GM18502 (cell line): ENCODE measurements around the gene DRICH1.
"Not testable (repeated sequence)": the region's sequence is repeated elsewhere in the genome, so short reads cannot be mapped to it uniquely, and the experiment has no call there.

Source experiments
- ATAC-seq: cut with Tn5 transposase; IDR thresholded peaks from one replicate; pipeline ENCODE4 v1.9.1; 2021; ENCODE audit warnings: mild to moderate bottlenecking; ENCODE audit not compliant: unreplicated experiment, poor library complexity

DRICH1 gene

DNA sequence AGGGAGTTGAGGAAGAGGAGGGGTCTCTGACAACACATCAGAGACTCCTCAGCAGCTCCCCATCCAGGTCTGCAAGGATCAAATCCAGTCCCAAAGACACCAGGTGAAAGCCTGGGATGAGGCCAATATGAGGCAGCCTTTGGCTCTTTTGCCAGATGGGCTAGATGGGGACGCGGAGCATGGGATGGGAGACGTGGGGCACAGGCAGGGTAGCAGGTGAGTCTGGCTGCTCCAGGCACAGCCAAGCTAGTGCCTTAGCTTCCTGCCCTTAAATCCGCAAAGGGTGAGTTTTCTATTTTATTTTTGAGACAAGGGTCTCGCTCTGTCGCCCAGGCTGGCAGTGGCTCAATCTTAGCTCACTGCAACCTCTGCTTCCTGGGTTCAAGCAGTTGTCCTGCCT is 19.6 kb upstream of the DRICH1 start:
- ATAC-seq = no peak

GRCh38 chr22:23649071-23649501 is 17.0 kb upstream of the DRICH1 start:
- no peak for ATAC-seq

GRCh38 chr22:23646526-23646925 is 14.4 kb upstream of the DRICH1 start:
- not testable (repeated sequence) for ATAC-seq

GRCh38 chr22:23640206-23640605 is 8.1 kb upstream of the DRICH1 start:
- ATAC-seq = not testable (repeated sequence)

DNA sequence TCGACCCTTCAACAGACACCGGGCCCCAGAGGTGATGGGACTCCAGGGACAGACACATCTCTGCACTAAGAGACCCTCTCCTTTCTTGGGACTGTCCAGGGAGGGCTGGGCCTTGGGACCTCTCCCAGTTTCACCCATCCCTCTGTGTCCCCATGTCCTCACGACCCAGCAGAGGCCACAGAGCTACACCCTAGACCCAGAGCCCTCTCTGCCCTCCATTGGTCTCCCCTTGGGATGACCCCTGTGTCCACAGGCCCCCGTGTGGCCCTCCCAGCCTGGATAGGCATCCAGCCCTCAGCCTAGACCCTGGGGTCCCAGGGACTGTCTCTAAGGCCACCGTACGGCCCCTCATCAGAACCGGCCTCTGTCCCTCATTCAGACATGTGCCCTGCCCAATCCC is 7.5 kb upstream of the DRICH1 start:
- no peak for ATAC-seq

DNA sequence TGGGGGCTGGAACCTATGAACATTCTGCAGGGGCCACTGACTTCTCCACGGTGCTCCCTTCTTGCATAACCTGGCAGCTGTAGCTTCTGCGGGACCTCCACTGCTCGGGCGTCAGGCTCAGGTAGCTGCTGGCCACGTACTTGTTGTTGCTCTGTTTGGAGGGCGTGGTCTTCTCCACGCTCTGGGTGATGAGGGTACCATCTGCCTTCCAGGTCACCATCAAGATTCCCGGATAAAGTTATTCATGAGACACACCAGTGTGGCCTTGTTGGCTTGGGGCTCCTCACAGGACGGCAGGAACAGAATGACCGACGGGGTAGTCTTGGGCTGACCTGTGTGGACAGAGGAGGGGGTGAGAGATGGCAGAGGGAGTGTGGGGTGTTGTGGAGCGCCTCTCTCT is 6.5 kb upstream of the DRICH1 start:
- ATAC-seq = no peak

DNA sequence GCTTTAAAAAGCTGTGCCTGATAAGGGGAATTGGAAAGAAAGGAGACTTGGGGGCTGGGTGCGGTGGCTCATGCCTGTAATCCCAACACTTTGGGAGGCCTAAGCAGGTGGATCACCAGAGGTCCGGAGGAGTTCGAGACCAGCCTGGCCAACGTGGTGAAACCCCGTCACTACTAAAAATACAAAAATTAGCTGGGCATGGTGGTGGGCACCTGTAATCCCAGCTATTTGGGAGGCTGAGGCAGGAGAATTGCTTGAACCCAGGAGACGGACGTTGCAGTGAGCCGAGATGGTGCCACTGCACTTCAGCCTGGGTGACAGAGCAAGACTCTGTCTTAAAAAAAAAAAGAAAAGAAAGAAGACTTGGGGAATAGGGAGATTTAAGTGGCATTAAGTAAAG is 3.2 kb upstream of the DRICH1 start:
- ATAC-seq = not testable (repeated sequence)

DNA sequence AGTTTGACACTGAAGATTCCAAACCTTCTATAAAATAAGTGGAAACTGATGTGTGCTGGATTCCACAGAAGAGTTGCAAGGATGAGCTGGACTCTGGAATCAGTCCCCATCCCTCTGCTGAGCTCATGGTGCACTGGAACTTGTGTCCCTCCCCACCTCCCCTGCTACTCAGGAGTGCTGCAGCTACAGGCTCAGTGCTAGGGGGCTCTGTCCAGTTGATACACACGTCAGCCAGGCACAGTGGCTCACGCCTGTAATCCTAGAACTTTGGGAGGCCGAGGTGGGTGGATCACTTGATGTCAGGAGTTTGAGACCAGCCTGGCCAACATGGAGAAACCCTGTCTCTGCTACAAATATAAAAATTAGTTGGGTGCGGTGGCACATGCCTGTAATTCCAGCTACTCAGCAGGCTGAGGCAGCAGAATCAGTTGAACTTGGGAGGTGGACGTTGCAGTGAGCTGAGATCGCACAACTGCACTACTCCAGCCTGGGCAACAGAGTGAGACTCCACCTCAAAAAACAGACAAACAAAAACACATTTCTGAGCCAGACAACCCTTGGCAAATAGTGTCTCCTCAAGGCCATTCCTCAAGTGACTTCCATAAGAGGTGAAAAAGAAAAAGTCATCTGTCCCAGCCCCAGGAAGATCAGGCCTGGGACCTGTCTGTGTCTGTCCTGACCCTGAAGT is 3.9 kb downstream of the DRICH1 start:
- not testable (repeated sequence) for ATAC-seq

- not testable (repeated sequence) for ATAC-seq
Measured at GRCh38 chr22:23627401-23628055, 4.6 kb downstream of the DRICH1 start.

GRCh38 chr22:23626286-23626975 is 5.7 kb downstream of the DRICH1 start:
- no peak for ATAC-seq

DNA sequence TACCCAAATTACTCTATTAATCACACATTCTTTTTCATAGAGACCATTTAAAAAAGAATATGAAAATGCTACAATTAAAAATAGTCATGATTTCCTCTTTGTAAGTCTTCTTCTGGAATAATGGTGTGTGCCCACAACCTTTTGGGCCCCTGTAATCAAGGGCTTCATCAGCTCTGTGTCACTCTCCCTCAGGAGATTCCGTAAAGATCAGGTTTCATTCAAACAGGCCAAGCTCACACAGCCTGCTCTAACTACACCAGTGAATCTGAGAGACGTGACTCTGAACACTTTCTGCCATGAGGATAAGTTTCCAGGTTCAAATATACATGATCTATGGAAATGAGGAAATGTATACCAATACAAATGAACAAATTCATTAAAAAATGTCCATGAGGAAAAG is 9.5 kb downstream of the DRICH1 start:
- ATAC-seq = no peak

DNA sequence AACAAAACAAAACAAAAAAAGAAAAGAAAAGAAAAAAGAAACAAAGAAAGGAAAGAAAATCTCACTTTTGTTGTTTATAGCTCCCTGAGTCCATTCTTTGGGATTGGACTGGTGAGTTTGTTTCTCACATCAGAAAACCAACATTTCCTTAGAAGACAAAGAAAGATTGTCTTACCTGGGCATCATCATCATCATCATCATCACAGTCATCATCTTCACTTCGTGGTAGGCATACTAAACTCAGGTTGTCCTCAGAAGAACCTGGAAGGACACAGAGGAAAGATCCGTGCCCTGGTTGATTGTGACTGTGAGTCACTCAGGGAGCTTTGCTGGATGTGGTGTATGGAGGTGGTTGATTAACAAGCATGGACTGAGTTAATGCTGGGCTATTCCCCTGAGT is 10.2 kb downstream of the DRICH1 start:
- not testable (repeated sequence) for ATAC-seq

DNA sequence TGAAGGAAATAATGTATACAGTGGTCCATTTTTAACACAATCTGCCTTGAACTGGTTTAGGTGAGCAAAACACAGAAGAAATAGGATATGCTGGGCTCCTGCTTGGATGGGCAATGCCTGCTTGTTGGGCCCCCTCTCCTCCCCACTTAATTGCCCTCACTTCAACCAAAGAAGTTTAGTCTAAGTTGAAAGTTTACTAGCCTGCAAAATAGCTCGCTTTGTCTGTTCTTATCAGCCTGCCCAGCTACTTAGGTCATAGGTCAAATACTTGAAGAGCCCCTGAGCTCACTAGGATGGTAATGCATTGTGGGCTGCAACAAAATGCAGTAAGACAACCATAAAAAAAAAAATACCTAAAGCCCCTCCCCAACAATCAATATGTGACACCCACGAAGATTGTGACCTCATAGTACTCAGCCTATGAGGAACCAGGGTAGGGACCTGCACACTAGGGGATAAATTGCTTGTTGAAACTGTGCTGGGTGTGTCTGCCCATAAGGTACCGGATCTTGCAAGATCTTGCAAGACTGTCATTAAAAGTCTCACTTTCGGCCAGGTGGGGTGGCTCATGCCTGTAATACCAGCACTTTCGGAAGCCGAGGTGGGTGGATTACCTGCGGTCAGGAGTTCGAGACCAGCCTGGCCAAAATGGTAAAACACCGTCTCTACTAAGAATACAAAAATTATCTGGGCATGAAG is 10.9 kb downstream of the DRICH1 start:
- ATAC-seq = no peak

DNA sequence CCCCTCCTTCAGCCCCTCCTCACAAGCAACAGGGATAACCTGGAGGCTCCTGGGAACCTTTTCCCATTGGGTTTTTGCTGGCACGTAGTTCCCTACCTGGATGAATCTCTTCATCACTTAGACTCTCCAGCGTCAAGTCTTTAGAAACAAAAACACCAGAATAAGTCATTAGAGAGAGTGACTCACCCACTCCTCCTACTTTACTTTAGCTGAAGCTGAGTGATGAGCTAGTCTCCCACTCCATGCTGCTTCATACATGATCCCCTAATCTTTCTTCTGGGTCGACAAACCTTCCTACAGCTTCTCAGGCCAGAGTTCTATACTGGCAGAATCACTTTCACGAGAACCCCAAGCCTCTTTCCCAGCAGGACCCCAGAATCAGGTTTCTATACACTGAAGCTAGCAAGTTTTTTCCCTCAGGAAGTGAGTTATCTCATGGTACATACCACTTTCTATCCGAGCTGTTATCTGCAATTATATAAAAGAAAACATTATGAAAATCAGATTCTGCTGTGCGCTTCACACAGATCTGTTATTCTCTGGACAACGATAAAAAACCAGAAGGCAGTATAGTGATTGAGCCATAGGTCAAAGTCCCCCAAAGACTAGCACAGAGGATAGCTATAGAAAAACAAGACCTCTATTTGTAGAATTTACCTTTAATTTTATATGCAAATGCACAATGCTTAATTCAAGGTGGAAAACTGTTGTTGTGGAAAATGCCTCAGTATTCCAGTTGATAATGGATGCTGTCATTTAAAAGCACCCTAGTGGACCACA is 18.7 kb downstream of the DRICH1 start:
- no peak for ATAC-seq

GRCh38 chr22:23609983-23610781 is 21.9 kb downstream of the DRICH1 start:
- ATAC-seq = no peak

DNA sequence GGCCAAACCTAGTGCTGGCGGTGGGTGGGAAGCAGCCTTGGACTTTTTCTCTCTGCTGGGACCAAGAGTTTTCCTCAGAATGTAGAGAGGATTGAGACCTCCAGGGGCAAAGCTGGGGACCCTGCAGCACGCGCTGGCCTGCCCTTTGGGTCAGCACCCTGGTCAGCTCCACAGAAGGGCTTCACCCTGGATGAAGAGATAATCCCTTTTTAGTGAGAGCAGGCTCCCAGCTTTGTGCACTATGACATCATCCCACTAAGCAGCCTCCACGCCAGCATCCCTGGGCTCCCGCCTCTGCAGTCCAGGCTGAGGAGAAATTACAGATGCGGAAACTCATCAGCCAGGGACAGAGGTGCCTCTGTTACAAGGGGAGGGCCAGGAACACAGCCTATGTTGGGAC is 23.5 kb downstream of the DRICH1 start:
- no peak for ATAC-seq

GRCh38 chr22:23606204-23607131 is 25.7 kb downstream of the DRICH1 start:
- no peak for ATAC-seq
